H1 (cell line): ENCODE measurements around the gene XPNPEP3. TPM values are rescaled to one million over a fixed set of nuclear protein-coding genes. Genes with fewer than 3 reads are reported as not detected.

Experiments
- CTCF ChIA-PET: fragments of 300-600 bp; sonication (Branson Sonifier 250); formaldehyde crosslinking; loops from one replicate; lab custom pipeline; 2021; ENCODE audit not compliant: partially characterized antibody; lab: Charles Lee
- POLR2A ChIA-PET: fragments of 300-600 bp; sonication (Branson Sonifier 250); formaldehyde crosslinking; loops from one replicate; lab custom pipeline; 2021; ENCODE audit warnings: inconsistent platforms; ENCODE audit not compliant: partially characterized antibody; lab: Charles Lee
- DNase-seq, 2 experiments: peaks; one replicate each; pipeline versions ENCODE4 v3.0.0 to v3.0.0-alpha.2; 2010 to 2022; ENCODE audit warnings: low spot score in 2 of 2, low read depth in 1 of 2, mixed read lengths in 1 of 2
- FAIRE-seq: peaks from 2 replicates; lab custom pipeline; 2011; peaks lifted over from hg19 to GRCh38; lab: Jason Lieb, UNC
- H2AFZ ChIP-seq: 2 replicates; pipeline ENCODE4 v1.8.1; 2012; ENCODE audit warnings: low read length, inconsistent platforms
- H2AK5ac ChIP-seq: 2 replicates; pipeline ENCODE4 v1.6.1; 2013; ENCODE audit warnings: low read depth, low read length
- H2BK120ac ChIP-seq: replicated peaks from 2 replicates; pipeline ENCODE3; 2013; ENCODE audit warnings: low read depth, low read length, inconsistent platforms
- H2BK12ac ChIP-seq: 2 replicates; pipeline ENCODE4 v1.6.1; 2013; ENCODE audit warnings: low read depth, low read length
- H2BK15ac ChIP-seq: 2 replicates; pipeline ENCODE4 v1.6.1; 2013; ENCODE audit warnings: low read length
- H2BK20ac ChIP-seq: 2 replicates; pipeline ENCODE4 v1.6.1; 2013; ENCODE audit warnings: low read length
- H2BK5ac ChIP-seq: 2 replicates; pipeline ENCODE4 v1.6.1; 2013; ENCODE audit warnings: low read depth, low read length
- H3K14ac ChIP-seq: 2 replicates; pipeline ENCODE4 v1.6.1; 2013; ENCODE audit warnings: inconsistent platforms; ENCODE audit not compliant: insufficient read length
- H3K18ac ChIP-seq: 2 replicates; pipeline ENCODE4 v1.6.1; 2013; ENCODE audit warnings: low read length; ENCODE audit errors: extremely low read depth
- H3K23ac ChIP-seq: 2 replicates; pipeline ENCODE4 v1.6.1; 2013; ENCODE audit warnings: inconsistent platforms; ENCODE audit not compliant: insufficient read length
- H3K23me2 ChIP-seq: 2 replicates; pipeline ENCODE4 v1.6.1; 2013; ENCODE audit warnings: low read depth, low read length
- H3K27ac ChIP-seq: 2 replicates; pipeline ENCODE4 v1.6.1; 2011; ENCODE audit warnings: low read depth, low read length, inconsistent platforms
- H3K27me3 ChIP-seq, 4 experiments: replicated peaks in 1 of 4; 1 replicate in 1 of 4; 2 replicates in 3 of 4; pipeline versions ENCODE4 v1.6.1 to v1.8.1; 2011 to 2013; ENCODE audit warnings: low read length in 3 of 4, mild to moderate bottlenecking in 3 of 4, inconsistent platforms in 2 of 4, mixed read lengths in 2 of 4, moderate library complexity in 1 of 4; ENCODE audit not compliant: control insufficient read depth in 3 of 4, insufficient read depth in 3 of 4; ENCODE audit errors: extremely low read depth in 1 of 4
- H3K36me3 ChIP-seq, 4 experiments: 2 replicates each; pipeline versions ENCODE4 v1.6.1 to v1.8.1; 2011 to 2013; ENCODE audit warnings: mild to moderate bottlenecking in 4 of 4, low read length in 3 of 4, moderate library complexity in 2 of 4, control low read depth in 1 of 4, inconsistent platforms in 1 of 4; ENCODE audit not compliant: insufficient read depth in 4 of 4, control insufficient read depth in 2 of 4
- H3K4ac ChIP-seq: replicated peaks from 2 replicates; pipeline ENCODE3; 2013; ENCODE audit warnings: low read length, low read depth, mixed read lengths, inconsistent platforms; ENCODE audit not compliant: insufficient read length
- H3K4me1 ChIP-seq, 4 experiments: replicated peaks in 1 of 4; 1 replicate in 1 of 4; 2 replicates in 3 of 4; pipeline versions ENCODE4 v1.6.1 to v1.8.1; 2011 to 2013; ENCODE audit warnings: low read length in 3 of 4, inconsistent platforms in 2 of 4, mixed read lengths in 1 of 4; ENCODE audit not compliant: insufficient read depth in 4 of 4, control insufficient read depth in 3 of 4
- H3K4me2 ChIP-seq, 2 experiments: 2 replicates each; pipeline versions ENCODE4 v1.6.1 to v1.8.1; 2011 to 2013; ENCODE audit warnings: low read depth in 2 of 2, low read length in 2 of 2, control low read depth in 1 of 2, inconsistent platforms in 1 of 2, mild to moderate bottlenecking in 1 of 2; ENCODE audit not compliant: insufficient read depth in 1 of 2
- H3K4me3 ChIP-seq, 4 experiments: fragments of 200-600, 300-600 bp in 1 of 4; sonication (generic), shearing (Covaris generic), sonication (Bioruptor Twin) in 1 of 4; 2 replicates each; pipeline versions ENCODE4 v1.5.1 to v1.8.1; 2011 to 2016; ENCODE audit warnings: low read length in 4 of 4, low read depth in 3 of 4, control low read depth in 2 of 4, inconsistent platforms in 2 of 4, mild to moderate bottlenecking in 2 of 4, mixed read lengths in 1 of 4, moderate library complexity in 1 of 4; ENCODE audit not compliant: insufficient read depth in 2 of 4; ENCODE audit errors: extremely low read depth in 1 of 4
- H3K56ac ChIP-seq: replicated peaks from 2 replicates; pipeline ENCODE3; 2013; ENCODE audit warnings: low read depth, mild to moderate bottlenecking, mixed read lengths, low read length, inconsistent platforms; ENCODE audit not compliant: insufficient read length
- H3K79me1 ChIP-seq: 2 replicates; pipeline ENCODE4 v1.6.1; 2013; ENCODE audit warnings: low read depth, low read length, control low read depth
- H3K79me2 ChIP-seq, 2 experiments: 2 replicates each; pipeline versions ENCODE4 v1.6.1 to v1.8.1; 2012 to 2013; ENCODE audit warnings: low read length in 2 of 2, mild to moderate bottlenecking in 2 of 2, inconsistent platforms in 1 of 2; ENCODE audit not compliant: insufficient read depth in 2 of 2, control insufficient read depth in 1 of 2
- H3K9ac ChIP-seq, 4 experiments: replicated peaks in 1 of 4; 1 replicate in 1 of 4; 2 replicates in 3 of 4; pipeline versions ENCODE4 v1.6.1 to v1.8.1; 2011 to 2013; ENCODE audit warnings: low read depth in 3 of 4, low read length in 3 of 4, control low read depth in 2 of 4, mild to moderate bottlenecking in 2 of 4, moderate library complexity in 2 of 4, inconsistent platforms in 1 of 4; ENCODE audit errors: extremely low read depth in 1 of 4
- H3K9me3 ChIP-seq, 2 experiments: 2 replicates each; pipeline versions ENCODE4 v1.6.1 to v1.8.1; 2012 to 2013; ENCODE audit warnings: mild to moderate bottlenecking in 2 of 2, moderate library complexity in 2 of 2, control low read depth in 1 of 2, inconsistent platforms in 1 of 2, low read depth in 1 of 2, low read length in 1 of 2, mixed read lengths in 1 of 2; ENCODE audit not compliant: insufficient read depth in 2 of 2
- H4K20me1 ChIP-seq, 2 experiments: replicated peaks in 1 of 2; 2 replicates each; pipeline versions ENCODE3 to v1.8.1; 2011 to 2013; ENCODE audit warnings: inconsistent platforms in 2 of 2, low read length in 2 of 2, mild to moderate bottlenecking in 1 of 2; ENCODE audit not compliant: insufficient read depth in 2 of 2, control insufficient read depth in 1 of 2
- H4K5ac ChIP-seq: 2 replicates; pipeline ENCODE4 v1.6.1; 2013; ENCODE audit warnings: low read length, low read depth, mixed read lengths, inconsistent platforms; ENCODE audit not compliant: insufficient read length
- H4K8ac ChIP-seq: 2 replicates; pipeline ENCODE4 v1.8.0; 2013; ENCODE audit warnings: mild to moderate bottlenecking, moderate library complexity, low read length, inconsistent platforms; ENCODE audit not compliant: insufficient read depth; ENCODE audit errors: extremely low read depth
- H4K91ac ChIP-seq: replicated peaks from 2 replicates; pipeline ENCODE3; 2013; ENCODE audit warnings: low read length, mixed read lengths, inconsistent platforms; ENCODE audit not compliant: insufficient read length
- BRCA1 ChIP-seq: IDR thresholded peaks from 2 replicates; pipeline ENCODE4 v1.6.1; 2012; ENCODE audit warnings: low read depth, low read length, improper control_type of control experiment
- EGR1 ChIP-seq: IDR thresholded peaks from 2 replicates; pipeline ENCODE4 v1.6.1; 2011; ENCODE audit warnings: low read depth, low read length, borderline replicate concordance
- SIX5 ChIP-seq: IDR thresholded peaks from 2 replicates; pipeline ENCODE4 v1.6.1; 2011; ENCODE audit warnings: mild to moderate bottlenecking, low read depth, low read length
- SUZ12 ChIP-seq: fragments of 200-600 bp; sonication (generic); IDR thresholded peaks from 2 replicates; pipeline ENCODE4 v1.6.1; 2012; ENCODE audit warnings: mild to moderate bottlenecking, inconsistent platforms, low read length, moderate library complexity, mixed read lengths
- WGBS, 2 experiments: shearing (Covaris generic) in 1 of 2; methylation state at CpG; one replicate each; pipeline versions ENCODE4 v1.1.6 to v1.1.7; 2013 to 2015; ENCODE audit warnings: low lambda C conversion rate in 2 of 2, mixed read lengths in 2 of 2, inconsistent platforms in 1 of 2, low coverage in 1 of 2, missing lambda C conversion rate in 1 of 2; ENCODE audit not compliant: insufficient replicate concordance in 2 of 2, insufficient coverage in 1 of 2, insufficient read length in 1 of 2; ENCODE audit errors: extremely low coverage in 1 of 2, missing lambda C conversion rate in 1 of 2; 5-methylcytosine and 5-hydroxymethylcytosine counted together
- polyA plus RNA-seq, 7 experiments: library from polyadenylated mRNA; depleted of rRNA in 3 of 7; stranded (reverse) in 5 of 7; unstranded in 2 of 7; fragments of >200 nt in 5 of 7; fragments of 200-250 nt in 2 of 7; gene quantifications; 1 replicate in 5 of 7; 2 replicates in 1 of 7; 4 replicates in 1 of 7; pipeline versions ENCODE4 v1.2.1 to v1.2.3, GENCODE V29; 2011 to 2013; ENCODE audit warnings: missing spikeins in 2 of 7, mixed read lengths in 2 of 7
- total RNA-seq: library from RNA; stranded (reverse); fragmentation: NEBNext Ultra II Directional; extraction: Animal tissue kit (Norgen Biotek cat#: 25700); gene quantifications from 2 replicates; pipeline ENCODE4 v1.2.1, GENCODE V29; 2021
- TF ChIP-seq, protein P1 (sequence below): IDR thresholded peaks from 2 replicates; pipeline ENCODE4 v1.6.1; 2011; ENCODE audit warnings: low read depth, mild to moderate bottlenecking, low read length; ENCODE audit not compliant: insufficient read depth

The XPNPEP3 gene
- total and polyA plus RNA-seq, 2 of the 8 experiments (the other 6 are each of a cell fraction or from before 2014, with no cell fraction given), result 25.8 to 29.2 TPM

DNA sequence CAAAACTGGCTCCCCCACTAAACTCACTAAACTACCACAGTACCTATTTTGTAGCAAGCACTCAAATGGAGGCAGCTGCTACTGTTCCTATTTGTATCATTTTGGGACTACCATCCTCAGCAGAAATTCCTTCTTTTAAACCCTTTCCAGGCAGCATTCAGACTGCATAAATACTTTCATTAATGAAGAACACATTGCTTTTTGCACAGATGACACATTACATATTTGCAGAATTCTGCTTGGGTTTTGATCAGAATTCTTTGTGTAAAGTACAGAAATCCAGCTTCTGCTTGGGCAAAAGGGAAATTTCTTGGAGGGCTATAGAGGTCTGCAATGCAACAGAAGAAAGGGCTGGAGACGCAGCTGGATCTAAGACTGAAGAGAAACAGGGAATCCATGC, 118.4 kb downstream of the XPNPEP3 start:
- DNase-seq (no peak), FAIRE-seq (no peak)
- no peak overlapping the region for H3K56ac ChIP-seq
- no peak overlapping the region for H4K91ac ChIP-seq
- no peak overlapping the region for H3K4me3 ChIP-seq
- no peak overlapping the region for H3K18ac ChIP-seq
- no peak overlapping the region for H3K4me2 ChIP-seq
- no peak overlapping the region for H2BK20ac ChIP-seq
- no peaks in the 10 kb centered on the region for H3K79me2 ChIP-seq
- no peak overlapping the region for H2BK12ac ChIP-seq
- no peak overlapping the region for H4K5ac ChIP-seq
- no peak overlapping the region for H2BK15ac ChIP-seq
- H3K9me3 ChIP-seq, result no peaks in the 10 kb centered on the region
- TF ChIP-seq, protein P1, sequence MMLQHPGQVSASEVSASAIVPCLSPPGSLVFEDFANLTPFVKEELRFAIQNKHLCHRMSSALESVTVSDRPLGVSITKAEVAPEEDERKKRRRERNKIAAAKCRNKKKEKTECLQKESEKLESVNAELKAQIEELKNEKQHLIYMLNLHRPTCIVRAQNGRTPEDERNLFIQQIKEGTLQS, result no peak
- no peak for TF ChIP-seq SUZ12
- no peak for TF ChIP-seq EGR1
- TF ChIP-seq BRCA1, result no peak
- no peak for TF ChIP-seq SIX5
- TF ChIP-seq, all 59 proteins: peak for 0
- 83% methylated on average over 1 of the region's 1 CpG; no CpG with 5 or more reads in 1 of the 2 experiments for WGBS, 2 experiments
- H3K23me2 ChIP-seq, result no peaks in the 10 kb centered on the region
- POLR2A ChIA-PET, result interaction anchor here (0.6 to 1.8 kb wide), 4 partner anchors 15 to 118 kb away, joined by 3 to 8 read pairs (median 4); partner anchors contain the start of gene XPNPEP3
- no peak overlapping the region for H3K14ac ChIP-seq
- no peaks in the 10 kb centered on the region for H3K27me3 ChIP-seq
- H3K4me1 ChIP-seq, result no peaks in the 10 kb centered on the region
- no peak overlapping the region for H3K23ac ChIP-seq
- no peak overlapping the region for H2BK5ac ChIP-seq
- peaks cover 0 to 19% (median 4%) of the 10 kb centered on the region in 4 experiments; a peak in 3 of 8 replicates for H3K36me3 ChIP-seq
- CTCF ChIA-PET, result interaction anchor here (0.5 to 1.2 kb wide), 4 partner anchors 18 to 555 kb away, joined by 3 to 4 read pairs (median 3); no protein-coding TSS in a partner anchor
- no peak overlapping the region for H2AK5ac ChIP-seq
- no peaks in the 10 kb centered on the region for H4K20me1 ChIP-seq
- H3K9ac ChIP-seq, result no peak overlapping the region
- no peak overlapping the region for H2AFZ ChIP-seq
- H3K79me1 ChIP-seq, result 0 out of 2 replicates have a peak, but pooled peaks cover 2% of the 10 kb centered on the region
- H4K8ac ChIP-seq, result no peak overlapping the region
- H2BK120ac ChIP-seq, result no peak overlapping the region
- no peak overlapping the region for H3K4ac ChIP-seq
- no peak overlapping the region for H3K27ac ChIP-seq
